GM18861 (cell line): ENCODE results near the gene ZC3H4.

Experiments
- ATAC-seq: cut with Tn5 transposase; IDR thresholded peaks from one replicate; pipeline ENCODE4 v1.9.1; 2021; ENCODE audit not compliant: unreplicated experiment

The ZC3H4 gene

GRCh38 chr19:47022541-47023447, 90.8 kb downstream of the ZC3H4 start:
- ATAC-seq = no peak

- no peak for ATAC-seq
Observed at GRCh38 chr19:47022140-47022536, 91.4 kb downstream of the ZC3H4 start.

- no peak for ATAC-seq
Observed at GRCh38 chr19:47021536-47022139, 91.9 kb downstream of the ZC3H4 start.

- no peak for ATAC-seq
Observed at GRCh38 chr19:47020992-47021496, 92.5 kb downstream of the ZC3H4 start.

- no peak for ATAC-seq
Observed at GRCh38 chr19:47020132-47020805, 93.3 kb downstream of the ZC3H4 start.

GRCh38 chr19:47019431-47020041, 94.0 kb downstream of the ZC3H4 start, which contains the start of gene NPAS1:
TSS of gene NPAS1 (plus strand) at chr19:47019837. CDS start at chr19:47021048, 1,211 bp downstream.
- no peak for ATAC-seq

GRCh38 chr19:47018923-47019322, 94.7 kb downstream of the ZC3H4 start:
- no peak for ATAC-seq
